ENCODE measurements around the gene DENND6B.

The DENND6B gene

DNA sequence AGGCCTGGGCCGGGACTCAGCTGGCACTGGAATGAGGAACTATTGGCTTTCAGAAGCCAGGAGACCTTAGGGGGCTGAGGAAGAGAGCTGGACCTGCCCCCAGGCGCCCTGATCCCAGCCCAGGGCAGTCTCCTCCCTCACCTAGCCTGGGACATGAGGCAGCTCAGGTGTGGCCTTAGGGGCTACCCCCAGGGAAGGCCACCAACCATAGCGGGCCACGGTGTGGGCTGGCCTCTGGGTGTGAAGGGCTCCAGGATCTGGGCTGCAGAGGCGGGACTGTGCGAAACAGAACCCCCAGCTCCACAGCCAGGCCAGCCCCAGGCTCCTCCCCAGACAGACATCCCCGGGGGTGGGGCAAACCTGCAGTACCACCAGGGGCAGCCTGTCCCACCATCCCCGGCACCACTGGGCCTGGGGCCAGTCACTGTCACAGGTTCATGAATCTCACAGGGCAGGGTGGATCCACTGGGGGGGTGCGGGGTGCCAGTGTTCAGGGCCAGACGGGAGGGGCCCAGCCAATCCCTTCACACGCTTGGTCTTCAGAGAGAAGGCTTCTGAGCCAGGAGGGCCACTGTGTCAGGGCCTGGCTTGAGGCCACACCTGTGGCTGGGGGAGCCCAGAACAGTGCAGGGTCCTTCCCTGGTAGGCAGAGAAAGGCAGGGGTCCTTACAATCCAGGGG, 22.8 kb downstream of the DENND6B start:
- peak overlapping the region in 1 of 2 donors; percentile 15 for H3K4me3 ChIP-seq (replicated peaks in 1 of 2; ENCODE audit: low read depth in 2 of 2, low read length in 2 of 2)
- DNase-seq (ENCODE audit: low read depth in 2 of 2): no peak

DNA sequence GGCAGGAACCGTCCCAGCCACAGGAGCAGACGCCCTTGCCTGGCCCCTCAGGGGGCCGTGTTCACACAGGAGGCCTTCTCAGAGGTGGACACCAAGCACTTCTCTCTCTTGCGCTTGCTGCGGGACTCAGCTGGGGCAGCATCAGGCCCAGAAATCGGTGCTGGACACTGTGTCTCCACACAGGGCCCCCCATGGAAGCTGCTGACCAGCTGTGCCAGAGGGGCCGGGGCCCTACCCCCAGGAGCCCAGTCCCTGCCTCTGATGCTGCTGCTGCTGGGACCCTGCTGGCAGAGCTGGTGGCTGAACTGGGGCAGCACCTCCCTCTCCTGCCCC, 23.3 kb downstream of the DENND6B start:
- H3K4me3 ChIP-seq (replicated peaks in 1 of 2; ENCODE audit: low read depth in 2 of 2, low read length in 2 of 2): peak overlapping the region in 1 of 2 donors; percentile 15
- TF ChIP-seq, protein P1, sequence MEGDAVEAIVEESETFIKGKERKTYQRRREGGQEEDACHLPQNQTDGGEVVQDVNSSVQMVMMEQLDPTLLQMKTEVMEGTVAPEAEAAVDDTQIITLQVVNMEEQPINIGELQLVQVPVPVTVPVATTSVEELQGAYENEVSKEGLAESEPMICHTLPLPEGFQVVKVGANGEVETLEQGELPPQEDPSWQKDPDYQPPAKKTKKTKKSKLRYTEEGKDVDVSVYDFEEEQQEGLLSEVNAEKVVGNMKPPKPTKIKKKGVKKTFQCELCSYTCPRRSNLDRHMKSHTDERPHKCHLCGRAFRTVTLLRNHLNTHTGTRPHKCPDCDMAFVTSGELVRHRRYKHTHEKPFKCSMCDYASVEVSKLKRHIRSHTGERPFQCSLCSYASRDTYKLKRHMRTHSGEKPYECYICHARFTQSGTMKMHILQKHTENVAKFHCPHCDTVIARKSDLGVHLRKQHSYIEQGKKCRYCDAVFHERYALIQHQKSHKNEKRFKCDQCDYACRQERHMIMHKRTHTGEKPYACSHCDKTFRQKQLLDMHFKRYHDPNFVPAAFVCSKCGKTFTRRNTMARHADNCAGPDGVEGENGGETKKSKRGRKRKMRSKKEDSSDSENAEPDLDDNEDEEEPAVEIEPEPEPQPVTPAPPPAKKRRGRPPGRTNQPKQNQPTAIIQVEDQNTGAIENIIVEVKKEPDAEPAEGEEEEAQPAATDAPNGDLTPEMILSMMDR (IDR thresholded peaks at IDR 0.05; ENCODE audit: low read depth, low read length): no peak
- DNase-seq (ENCODE audit: low read depth in 2 of 2): no peak

More for the DNA sequence above, 22.8 kb downstream of the DENND6B start:
- TF ChIP-seq, protein P1 (IDR thresholded peaks at IDR 0.05; ENCODE audit: low read depth, low read length): peak; percentile 16

DNA sequence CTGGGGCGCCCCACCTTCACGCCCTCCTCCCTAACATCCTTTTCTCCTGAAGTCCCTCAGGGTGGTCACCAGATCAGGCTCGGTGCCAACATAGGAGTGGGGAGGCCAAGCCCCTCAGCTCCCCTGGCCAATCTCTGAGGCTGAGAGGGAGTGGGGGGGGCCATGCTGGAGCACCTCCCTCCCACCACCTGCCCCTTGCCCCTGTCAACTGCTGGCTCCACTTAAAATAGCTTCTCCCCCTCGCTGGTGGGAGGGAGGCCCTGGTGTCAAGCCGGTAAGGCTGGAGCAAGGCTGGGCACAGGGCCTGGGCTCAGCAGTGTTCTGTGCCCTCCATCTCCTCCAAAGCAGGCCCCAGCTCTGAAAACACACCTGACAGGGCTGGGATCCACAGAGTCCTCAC, 24.2 kb downstream of the DENND6B start:
- DNase-seq (ENCODE audit: low read depth in 2 of 2): no peak
- TF ChIP-seq, protein P1 (IDR thresholded peaks at IDR 0.05; ENCODE audit: low read depth, low read length): no peak
- no peak overlapping the region for H3K4me3 ChIP-seq (replicated peaks in 1 of 2; ENCODE audit: low read depth in 2 of 2, low read length in 2 of 2)

DNA sequence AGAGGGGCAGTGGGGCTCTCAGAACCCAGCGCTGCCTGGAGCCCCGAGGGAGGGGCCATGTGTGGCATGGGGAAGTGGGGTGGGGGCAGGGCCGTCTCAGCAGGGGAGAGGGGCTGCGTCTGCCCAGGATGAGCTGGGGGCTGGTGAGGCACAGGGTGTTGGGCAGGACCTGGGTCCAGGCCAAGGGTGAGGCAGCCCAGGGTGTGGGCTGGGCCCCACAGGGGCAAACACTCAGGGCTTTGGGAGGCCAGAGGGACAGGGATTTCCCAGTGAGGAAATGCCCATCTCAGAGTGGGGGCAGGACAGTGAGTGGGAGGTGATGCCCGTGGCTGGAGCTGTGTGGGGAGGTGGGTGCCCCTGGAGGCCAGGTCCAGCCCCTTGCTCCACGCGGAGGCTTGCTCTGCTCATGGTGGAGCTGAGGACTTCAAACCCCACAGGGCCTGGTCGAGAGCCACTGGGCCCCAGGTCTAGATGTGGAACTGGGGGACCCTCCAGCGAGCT, 24.7 kb downstream of the DENND6B start:
- H3K4me3 ChIP-seq (replicated peaks in 1 of 2; ENCODE audit: low read depth in 2 of 2, low read length in 2 of 2): no peak overlapping the region
- DNase-seq (ENCODE audit: low read depth in 2 of 2): peak in 1 of 2 donors; percentile 50
- TF ChIP-seq, protein P1 (IDR thresholded peaks at IDR 0.05; ENCODE audit: low read depth, low read length): no peak

DNA sequence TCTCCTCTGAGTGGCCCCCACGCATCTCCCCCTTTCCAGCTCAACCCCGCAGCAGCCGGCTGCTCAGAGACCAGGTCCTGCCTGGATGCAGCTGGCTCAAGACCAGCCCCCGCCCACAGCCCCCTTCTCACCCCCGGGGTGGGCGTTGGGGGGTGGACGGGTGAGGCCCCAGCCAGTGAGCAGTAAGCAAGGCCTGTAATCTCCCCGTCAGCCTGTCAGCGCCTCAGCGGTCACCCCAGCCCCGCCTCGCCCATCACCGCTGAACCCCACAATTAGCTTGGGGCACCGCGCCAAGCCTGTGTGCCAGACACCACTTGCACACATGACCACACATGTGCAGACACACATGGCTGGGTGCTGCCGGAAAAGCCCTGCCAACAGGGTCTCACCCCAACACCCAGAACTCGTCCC, 25.2 kb downstream of the DENND6B start:
- TF ChIP-seq, protein P1 (IDR thresholded peaks at IDR 0.05; ENCODE audit: low read depth, low read length): no peak
- no peak overlapping the region for H3K4me3 ChIP-seq (replicated peaks in 1 of 2; ENCODE audit: low read depth in 2 of 2, low read length in 2 of 2)
- peak in 1 of 2 donors; percentile 52 for DNase-seq (ENCODE audit: low read depth in 2 of 2)

DNA sequence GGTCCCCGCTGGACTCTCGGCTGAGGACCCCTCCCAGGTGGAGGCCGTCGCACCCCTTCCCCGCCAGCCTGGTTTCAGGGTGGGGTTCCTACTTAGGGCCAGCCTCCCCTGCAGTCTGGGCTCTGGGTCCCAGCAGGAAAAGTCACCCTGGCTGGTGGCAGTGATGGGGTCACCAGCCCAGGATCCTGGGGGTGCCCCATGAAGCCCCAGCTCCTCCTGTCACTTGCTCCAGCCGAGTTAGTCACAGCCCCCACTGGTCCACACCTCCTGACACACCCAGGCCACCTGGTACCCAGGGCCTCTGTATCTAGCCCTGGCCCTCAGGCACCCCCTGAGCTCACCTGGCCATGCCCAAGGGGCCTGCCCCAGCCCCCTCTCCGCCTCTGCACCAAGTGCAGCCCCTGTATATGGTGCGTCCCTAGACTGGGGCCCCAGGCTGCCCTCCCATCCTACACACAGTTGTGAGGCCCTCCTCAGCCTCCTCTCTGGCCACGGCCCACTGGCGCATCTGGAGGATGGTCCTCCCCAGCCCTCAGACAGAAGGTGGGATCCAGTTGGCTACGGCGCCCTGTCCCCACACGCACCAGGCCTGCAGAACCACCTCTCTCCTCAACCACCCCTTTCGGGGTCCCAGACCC, 26.1 kb downstream of the DENND6B start:
- TF ChIP-seq, protein P1 (IDR thresholded peaks at IDR 0.05; ENCODE audit: low read depth, low read length): no peak
- no peak for DNase-seq (ENCODE audit: low read depth in 2 of 2)
- H3K4me3 ChIP-seq (replicated peaks in 1 of 2; ENCODE audit: low read depth in 2 of 2, low read length in 2 of 2): peak overlapping the region in 1 of 2 donors; percentile 3

Measured in cardiac fibroblast (primary cell).